GM12872 (cell line): ENCODE results near the gene RBM47.

Experiments
- CTCF ChIP-seq: IDR thresholded peaks from 3 replicates; pipeline ENCODE4 v1.5.1; 2011; ENCODE audit warnings: low read depth, mild to moderate bottlenecking, low read length, moderate library complexity; ENCODE audit not compliant: insufficient read depth

The RBM47 gene

GRCh38 chr4:40486534-40486933 is 143.1 kb downstream of the RBM47 start:
- TF ChIP-seq CTCF = no peak

- no peak for TF ChIP-seq CTCF
Measured at GRCh38 chr4:40484346-40485090, 145.1 kb downstream of the RBM47 start.

- TF ChIP-seq CTCF = no peak
Measured at GRCh38 chr4:40482985-40483647, 146.5 kb downstream of the RBM47 start.

GRCh38 chr4:40481977-40482376 is 147.7 kb downstream of the RBM47 start:
- no peak for TF ChIP-seq CTCF

- TF ChIP-seq CTCF = no peak
Measured at GRCh38 chr4:40480291-40480690, 149.4 kb downstream of the RBM47 start.

GRCh38 chr4:40479378-40479777 is 150.3 kb downstream of the RBM47 start:
- TF ChIP-seq CTCF = no peak

- TF ChIP-seq CTCF = no peak
Measured at GRCh38 chr4:40475609-40476008, 154.1 kb downstream of the RBM47 start.
